GM19099 (cell line): ENCODE measurements around the gene IGF2BP1.

Experiments
- POLR2A ChIP-seq: IDR thresholded peaks from 3 replicates; pipeline ENCODE4 v1.6.1; 2011; ENCODE audit warnings: low read depth; ENCODE audit not compliant: insufficient read length; ENCODE audit errors: extremely low read depth

Gene IGF2BP1

DNA sequence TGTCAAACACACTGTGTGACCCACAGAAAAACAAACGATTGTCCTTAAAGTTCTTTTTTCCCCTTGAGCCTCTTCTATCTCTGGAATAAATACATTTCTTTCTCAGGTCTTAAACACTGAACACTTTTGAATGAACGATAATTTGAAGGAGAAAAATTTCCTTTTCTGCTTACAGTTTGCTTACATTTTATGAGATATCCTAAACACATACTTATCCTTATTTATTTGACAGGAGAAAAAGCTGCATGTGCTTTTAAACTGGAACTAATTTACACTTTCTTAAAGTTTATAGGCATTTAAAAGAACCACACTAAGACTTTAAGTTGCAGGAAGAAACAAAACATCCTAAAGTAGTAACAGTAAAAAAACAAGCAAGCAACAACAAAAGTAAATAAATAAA, 4.7 kb upstream of the IGF2BP1 start:
- TF ChIP-seq POLR2A = no peak

DNA sequence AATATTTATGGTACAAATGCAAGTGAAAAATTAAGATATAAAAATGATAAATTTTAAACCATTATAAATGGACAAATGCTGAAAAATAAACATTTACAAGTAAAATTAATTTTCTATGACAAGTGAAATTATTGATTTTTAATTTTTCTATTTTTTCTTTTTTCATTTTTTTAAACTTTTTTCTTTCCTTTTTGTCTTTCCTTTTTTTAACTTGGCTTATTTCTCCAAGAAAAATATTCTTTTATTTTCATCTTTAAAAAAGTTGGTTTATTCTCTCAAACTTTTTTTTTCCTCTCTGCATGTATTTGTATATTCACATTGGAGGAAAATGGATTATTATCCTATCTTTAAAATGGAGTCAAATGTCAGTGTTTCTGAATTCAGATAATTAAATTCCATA, 3.9 kb upstream of the IGF2BP1 start:
- no peak for TF ChIP-seq POLR2A

DNA sequence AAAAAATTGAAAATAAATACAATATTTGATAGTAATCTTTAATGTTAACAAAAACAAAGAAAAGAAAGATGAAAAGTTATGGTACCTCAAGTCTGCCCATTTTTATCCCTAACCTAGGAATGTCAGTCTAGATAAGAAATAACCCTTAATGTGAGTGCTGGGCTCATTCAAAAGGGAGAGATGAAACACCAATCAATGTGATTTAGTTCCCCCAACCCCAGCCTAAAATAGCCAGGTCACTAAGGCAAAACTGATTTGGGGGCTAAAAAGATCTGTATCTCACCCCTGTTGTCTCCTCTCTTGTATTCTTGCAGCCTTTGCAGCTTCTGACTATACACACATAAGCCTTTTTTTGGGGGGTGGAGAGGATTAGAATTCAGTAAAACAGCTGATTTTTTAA, 3.2 kb upstream of the IGF2BP1 start:
- TF ChIP-seq POLR2A = no peak

DNA sequence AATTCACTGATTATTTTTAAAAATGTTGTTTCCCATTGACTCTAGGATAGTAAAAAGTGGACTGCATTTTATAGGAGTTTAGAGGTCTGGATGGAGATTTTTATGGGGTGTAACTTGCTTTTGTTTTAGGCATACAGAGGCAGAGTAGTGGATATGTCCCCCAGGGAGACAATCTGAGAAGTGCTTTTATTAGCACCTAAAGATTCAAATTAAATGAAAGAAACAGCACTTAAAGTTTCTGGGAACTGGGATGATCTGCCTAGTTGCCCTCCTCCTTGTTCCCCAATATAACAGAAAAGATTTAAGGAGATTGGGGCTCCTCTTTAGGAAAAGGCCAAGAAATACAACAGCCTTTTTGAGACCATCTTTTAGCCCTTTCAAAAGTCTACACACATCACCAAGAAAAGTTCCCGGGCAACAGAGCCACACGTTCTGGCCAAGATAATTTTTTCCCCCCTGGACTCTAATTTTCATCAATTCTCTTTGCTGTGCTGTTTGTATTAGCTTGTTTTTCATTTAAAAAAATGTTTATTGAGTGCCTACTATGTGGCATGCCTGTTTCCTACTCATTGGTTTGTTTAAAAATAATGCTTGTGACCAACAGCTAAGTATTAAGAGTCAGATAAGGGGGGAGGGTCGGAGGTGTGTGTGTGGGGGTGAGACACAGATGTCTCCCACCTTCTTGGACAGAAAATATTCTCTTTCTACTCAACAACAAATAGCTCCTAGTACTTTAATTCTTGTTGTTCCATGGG, 2.5 kb upstream of the IGF2BP1 start:
- TF ChIP-seq POLR2A = no peak

DNA sequence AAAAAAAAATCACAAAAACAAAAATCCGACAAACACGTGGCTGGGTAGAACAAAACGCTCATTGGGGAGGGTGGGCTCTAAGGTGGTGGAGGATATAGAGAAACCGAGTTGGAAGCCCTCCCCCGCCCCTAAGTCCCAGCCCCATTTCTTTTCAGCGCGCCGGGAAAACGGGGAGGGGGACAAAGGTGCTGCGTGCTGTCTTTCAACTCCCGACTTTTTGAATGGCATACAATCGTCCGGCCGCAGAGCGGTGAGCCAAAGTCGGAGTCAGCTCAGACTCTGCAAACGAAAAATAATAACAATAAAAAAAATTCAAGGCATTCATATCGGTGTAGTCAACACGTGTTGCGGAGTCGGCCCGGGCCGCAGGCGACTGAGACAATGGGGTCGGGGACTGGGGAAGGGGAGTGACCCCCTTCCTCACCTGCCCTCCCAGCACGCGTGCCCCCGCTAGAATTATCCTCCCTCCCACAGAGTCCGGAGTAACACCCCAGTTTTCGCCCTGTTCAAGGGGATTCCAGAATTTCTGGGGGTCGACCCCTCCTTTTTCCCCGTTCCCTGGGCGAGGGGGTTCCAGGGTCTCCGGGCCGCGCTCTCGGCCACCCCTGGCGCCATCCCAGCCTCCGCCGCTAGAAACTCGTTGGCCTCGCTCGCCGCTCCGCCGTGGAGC, 1.7 kb upstream of the IGF2BP1 start:
- TF ChIP-seq POLR2A = no peak

DNA sequence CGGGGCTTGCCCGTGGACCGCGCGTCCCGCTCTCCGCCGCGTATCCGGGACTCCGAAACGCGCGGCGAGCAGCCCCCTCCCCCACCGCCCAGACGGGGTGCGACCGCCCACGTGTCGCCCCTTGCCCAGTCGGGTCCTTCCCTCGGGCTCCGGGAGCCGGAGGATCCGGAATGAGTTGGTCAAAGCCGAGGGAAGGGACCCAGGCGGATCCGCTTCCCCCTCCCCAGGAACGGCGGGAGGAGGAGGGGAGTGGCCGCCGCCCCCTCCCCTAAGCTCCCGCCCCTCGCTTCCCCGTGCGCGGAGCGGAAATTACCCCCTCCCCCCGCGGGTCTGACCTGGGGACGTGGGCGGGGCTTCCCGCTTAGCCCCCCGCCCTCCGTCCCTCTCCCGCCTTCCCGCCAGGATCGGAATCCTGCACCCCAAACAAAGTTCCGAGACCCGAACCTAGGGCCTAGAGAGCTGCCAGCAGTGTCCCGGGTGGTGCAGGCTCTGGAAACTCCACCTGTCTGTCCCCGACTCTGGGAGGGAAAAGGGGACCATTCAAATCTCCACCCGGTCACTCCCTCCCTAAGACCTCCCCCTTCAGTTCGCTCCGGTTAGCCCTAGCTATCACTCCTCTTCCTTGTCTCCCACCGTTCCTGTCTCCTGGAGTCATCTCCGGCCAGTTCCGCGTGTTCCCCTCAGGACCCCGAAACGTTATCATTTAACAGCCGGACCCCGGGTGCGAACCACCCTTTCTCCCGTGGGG, 1.0 kb upstream of the IGF2BP1 start:
- no peak for TF ChIP-seq POLR2A

DNA sequence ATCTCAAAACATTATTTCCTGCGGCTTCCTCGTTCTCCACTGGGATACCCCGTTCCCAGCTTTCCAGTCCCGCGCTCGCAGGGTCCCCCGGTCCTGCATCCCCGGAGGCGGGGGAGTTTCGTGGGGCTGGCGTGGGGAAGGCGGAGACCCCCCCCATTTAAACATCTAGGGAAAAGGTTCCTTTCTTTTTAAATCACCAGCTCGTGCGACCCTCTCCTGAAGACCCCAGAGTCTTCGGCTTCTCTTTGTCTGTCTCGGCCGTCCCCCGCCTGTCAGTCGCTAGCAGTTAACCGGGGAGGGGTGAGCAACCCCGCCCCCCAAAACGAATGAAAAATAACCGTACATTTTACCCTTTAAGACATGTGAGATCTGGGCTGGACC, 473 bp upstream of the IGF2BP1 start:
- TF ChIP-seq POLR2A = no peak

DNA sequence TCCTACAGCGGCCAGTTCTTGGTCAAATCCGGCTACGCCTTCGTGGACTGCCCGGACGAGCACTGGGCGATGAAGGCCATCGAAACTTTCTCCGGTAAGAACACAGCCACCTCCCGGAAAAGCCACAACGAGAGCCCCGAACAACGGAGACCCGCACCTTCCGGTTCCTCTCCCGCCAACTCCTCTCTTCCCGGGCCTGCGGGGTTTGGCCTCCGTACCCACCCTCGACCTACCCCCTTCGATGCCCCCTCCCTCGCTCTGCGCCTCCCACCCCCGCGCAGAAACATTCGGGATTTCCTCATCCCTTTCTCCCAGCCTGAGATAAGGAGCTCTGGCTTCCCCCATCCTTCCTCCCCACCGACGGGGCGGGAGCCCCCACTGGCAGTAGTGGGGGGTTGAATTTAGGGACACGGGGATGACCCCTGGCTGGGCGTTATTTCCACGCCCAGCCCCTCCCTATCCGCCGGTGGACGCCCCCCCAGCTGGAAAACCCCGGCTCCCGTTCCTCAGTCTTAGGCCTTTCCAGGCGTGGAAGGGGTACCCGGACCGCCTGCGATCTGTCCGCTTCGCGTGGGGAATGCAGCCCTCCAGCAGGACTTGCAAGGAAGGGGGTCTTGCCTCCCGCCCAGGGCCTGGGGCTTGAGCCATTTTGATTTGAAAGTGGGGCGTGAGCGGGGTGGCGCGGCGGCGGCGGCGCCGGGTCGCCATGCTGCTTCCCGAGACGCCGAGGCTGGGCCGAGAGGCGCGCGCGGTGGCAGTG, 822 bp downstream of the IGF2BP1 start:
- TF ChIP-seq POLR2A = no peak

DNA sequence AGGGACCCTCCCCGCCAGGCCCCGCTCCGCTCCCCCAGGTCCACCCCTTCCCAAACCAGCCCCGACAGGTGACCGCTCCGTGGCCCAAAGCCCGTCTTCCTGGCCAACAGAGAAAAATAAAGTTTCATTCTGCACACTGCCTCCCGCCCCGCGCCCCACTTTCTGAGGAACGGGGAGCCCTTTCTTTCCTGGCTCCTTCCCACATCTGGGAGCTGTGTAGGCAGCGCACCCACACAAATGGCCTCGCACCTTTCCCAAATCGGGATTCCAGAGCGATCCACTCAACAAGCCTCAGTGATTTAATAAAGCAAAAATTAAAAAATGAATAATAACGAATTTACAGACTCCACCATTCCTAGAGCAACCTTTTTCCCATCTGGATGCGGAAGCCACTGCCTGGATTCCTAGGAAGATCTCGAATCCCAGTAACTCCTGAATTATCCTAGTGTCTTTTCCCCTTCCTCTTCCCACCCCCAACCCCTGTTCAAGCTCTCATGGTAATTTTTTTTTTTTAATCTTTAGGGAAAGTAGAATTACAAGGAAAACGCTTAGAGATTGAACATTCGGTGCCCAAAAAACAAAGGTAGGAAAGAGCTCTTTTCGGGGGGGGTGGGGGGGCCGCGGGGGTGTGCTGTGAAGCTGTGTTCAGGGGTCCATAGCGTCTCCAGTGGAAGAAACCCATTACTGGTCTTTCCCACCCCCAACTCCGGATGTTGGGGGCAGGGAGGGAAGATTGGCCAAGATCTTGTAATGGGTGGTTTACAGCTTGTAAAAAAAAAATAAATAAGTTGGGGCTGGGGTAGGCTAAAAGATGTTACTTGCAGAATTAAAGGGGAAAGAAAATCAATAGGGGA, 1.6 kb downstream of the IGF2BP1 start:
- no peak for TF ChIP-seq POLR2A

DNA sequence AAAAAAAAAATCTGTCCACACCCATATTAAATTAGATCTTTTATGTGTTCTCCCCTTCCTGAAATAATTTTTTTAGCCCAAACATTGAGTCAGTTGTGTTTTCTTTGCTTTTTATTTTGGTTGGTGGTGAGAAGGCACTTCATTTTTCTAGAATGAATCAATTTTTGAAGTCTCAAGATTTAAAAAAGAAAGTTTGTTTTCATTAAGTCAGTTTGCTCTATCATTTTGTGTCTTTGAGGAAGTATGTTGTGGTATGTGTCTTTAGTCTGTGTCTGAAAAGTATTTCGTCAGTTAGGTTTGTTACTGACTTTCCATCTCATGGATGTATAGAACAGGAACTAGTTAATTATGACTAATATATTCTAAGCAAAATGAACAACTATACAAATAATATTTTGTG, 3.8 kb downstream of the IGF2BP1 start:
- no peak for TF ChIP-seq POLR2A

DNA sequence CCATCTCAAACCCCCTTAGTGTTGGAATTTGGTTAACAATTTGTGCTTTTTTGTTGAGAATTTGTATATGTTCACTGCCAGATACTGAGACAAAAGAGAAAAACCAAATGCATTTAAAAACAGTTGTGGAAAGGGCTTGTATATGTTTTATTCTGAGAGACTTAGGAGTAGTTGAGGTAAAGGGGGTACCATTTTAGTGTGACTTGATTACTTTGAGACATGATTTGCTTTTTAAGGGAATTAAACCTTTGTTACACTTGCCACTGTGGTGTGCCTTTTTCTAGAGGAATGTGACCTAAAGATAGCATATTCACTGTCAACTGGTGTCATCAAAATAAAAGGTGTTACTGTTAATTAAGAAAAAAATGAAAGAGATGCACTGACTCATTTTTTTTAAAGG, 4.5 kb downstream of the IGF2BP1 start:
- TF ChIP-seq POLR2A = no peak

DNA sequence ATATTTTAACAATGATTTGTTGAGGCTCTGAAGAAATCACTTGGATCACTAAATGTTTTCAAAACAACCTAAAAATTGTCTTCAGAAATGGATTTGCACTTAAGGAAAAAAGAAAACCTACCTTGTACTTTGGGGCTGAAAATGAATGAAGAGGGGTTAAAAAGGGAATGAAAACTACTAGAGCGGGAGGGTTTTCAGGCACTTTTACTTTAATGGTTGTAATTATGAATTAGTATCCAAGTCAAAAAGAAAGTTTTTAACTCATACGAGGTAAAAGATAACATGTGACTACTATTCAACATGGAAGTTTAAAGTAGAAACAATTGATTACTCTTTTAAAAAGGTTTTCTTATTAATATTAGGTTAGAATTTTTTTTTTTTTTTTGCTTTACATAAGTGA, 5.1 kb downstream of the IGF2BP1 start:
- TF ChIP-seq POLR2A = no peak

DNA sequence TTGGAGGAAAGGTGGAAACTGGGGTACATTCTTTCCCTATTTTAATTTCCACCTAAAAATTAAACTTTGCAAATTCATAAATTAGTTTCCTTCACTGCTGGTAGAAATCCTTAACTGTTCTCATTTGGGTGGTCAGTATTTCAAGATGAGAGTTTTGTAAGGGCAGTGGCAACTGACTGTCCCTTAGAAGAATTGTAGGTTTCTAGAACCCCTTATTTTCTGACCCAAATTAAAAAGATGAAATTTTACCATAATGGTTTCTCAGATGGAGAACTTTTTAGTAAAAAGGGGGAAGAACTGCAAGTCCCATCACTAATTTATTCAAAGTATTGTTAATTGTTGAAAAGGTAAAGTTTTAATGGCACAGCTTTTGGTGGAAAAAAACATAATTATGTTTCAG, 5.6 kb downstream of the IGF2BP1 start:
- TF ChIP-seq POLR2A = no peak
